ENCODE data around the gene HEXD.

The HEXD gene

GRCh38 chr17:82489851-82490511, 71.8 kb downstream of the HEXD start:
- no peak for DNase-seq (ENCODE audit: low spot score)

- DNase-seq (ENCODE audit: low spot score) = no peak
Observed at GRCh38 chr17:82490512-82491195, 72.5 kb downstream of the HEXD start.

DNA sequence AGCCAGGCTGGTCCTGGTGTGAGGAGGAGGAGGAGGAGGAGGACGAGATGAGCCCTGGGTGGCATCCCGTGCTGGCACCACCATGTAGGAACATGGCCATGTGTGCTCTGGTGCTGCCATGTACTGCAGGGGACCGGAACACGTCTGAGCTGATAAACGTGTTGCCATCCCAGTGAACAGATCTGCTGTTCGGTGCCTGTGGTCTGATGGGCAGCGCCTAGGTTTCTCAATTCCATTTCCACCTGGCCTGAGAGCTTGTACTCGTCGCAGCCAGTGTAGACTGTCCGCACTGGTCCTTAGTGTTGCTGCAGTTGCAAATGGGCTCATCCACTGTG, 73.0 kb downstream of the HEXD start:
- no peak for DNase-seq (ENCODE audit: low spot score)

DNA sequence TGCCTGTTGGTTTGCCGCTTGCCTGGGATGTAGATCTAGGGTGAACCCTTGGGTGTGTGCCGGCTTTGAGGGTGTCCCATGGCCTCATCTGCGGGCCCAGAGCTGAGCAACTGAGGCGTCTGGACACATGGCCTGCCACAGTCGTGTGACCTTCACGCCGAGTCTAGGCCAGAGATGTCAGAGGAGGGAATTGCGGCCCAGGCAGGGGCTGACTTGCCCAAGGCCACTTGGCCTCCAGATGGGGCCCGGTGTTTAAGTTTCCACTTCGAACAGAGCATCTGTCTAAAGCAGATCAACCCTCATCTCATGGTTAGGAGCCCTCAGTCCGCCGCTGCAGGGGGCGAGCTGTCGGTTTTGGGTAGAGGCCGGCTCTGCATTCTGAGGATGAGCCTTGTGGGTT, 73.4 kb downstream of the HEXD start:
- no peak for DNase-seq (ENCODE audit: low spot score)

Data from ecto neural progenitor cell (in vitro differentiated cells).